Cardiac septum (tissue), 1 donor: ENCODE measurements around the gene CYP4F11. TPM values are rescaled to one million over a fixed set of nuclear protein-coding genes. Genes with fewer than 3 reads are reported as not detected.
"Not testable (repeated sequence)": the region's sequence is repeated elsewhere in the genome, so short reads cannot be mapped to it uniquely, and the experiment has no call there.

Experiments
- DNase-seq: peaks from one replicate; pipeline ENCODE4 v3.0.0-alpha.2; 2020; ENCODE audit warnings: low spot score
- intact Hi-C: fragments of 100-400 bp; cut with DNase I; formaldehyde crosslinking; loops from one replicate; pipeline ENCODE4 v1.14.0; 2022
- long read RNA-seq: library from polyadenylated mRNA; unstranded; transcript quantifications from one replicate; pipeline ENCODE4 v2.0.0, GENCODE V29; 2021
- total RNA-seq: library from RNA; stranded (reverse); fragmentation: NEBNext Ultra II Directional; extraction: Animal tissue kit (Norgen Biotek cat#: 25700); gene quantifications from one replicate; pipeline ENCODE4 v1.2.1, GENCODE V29; 2021
- donor health status: DM: no; HTN: no; CAD: no.

CYP4F11 gene
- total RNA-seq, result 0.81 TPM
- long read RNA-seq, partial matches to known transcripts, result 0 of 3 reads
- long read RNA-seq, other reads (novel, unspliced or antisense), result 0 of 3 reads

GRCh38 chr19:15934332-15935078, at the start of gene CYP4F11:
Gene CYP4F11 (minus strand): TSS chr19:15934529. CDS start chr19:15934408, 121 bp downstream.
- intact Hi-C loops, result no loop called here
- DNase-seq, result no peak

GRCh38 chr19:15979293-15979692, 45.0 kb upstream of the CYP4F11 start:
- DNase-seq, result no peak
- intact Hi-C loops, result no loop called here

- intact Hi-C loops, result no loop called here
- no peak for DNase-seq
Observed at GRCh38 chr19:15977690-15978089, 43.4 kb upstream of the CYP4F11 start.

GRCh38 chr19:15976836-15977689, 42.7 kb upstream of the CYP4F11 start:
- intact Hi-C loops, result no loop called here
- DNase-seq, result no peak

GRCh38 chr19:15974856-15975255, 40.5 kb upstream of the CYP4F11 start:
- intact Hi-C loops, result no loop called here
- no peak for DNase-seq

GRCh38 chr19:15972043-15972442, 37.7 kb upstream of the CYP4F11 start:
- intact Hi-C loops, DNase-seq: not testable (repeated sequence)

GRCh38 chr19:15971224-15971780, 37.0 kb upstream of the CYP4F11 start:
- intact Hi-C loops, result no loop called here
- no peak for DNase-seq

GRCh38 chr19:15964231-15964630, 29.9 kb upstream of the CYP4F11 start:
- intact Hi-C loops, result no loop called here
- DNase-seq, result no peak

- intact Hi-C loops, result no loop called here
- DNase-seq, result no peak
Observed at GRCh38 chr19:15962319-15962718, 28.0 kb upstream of the CYP4F11 start.

GRCh38 chr19:15954820-15955219, 20.5 kb upstream of the CYP4F11 start:
- intact Hi-C loops, result no loop called here
- DNase-seq, result no peak

- DNase-seq, result no peak
- intact Hi-C loops, result no loop called here
Observed at GRCh38 chr19:15948223-15949058, 14.1 kb upstream of the CYP4F11 start, which contains the start of gene OR10H4. Gene OR10H4 (plus strand): TSS chr19:15949008. CDS start chr19:15949008, 0 bp downstream.

GRCh38 chr19:15945301-15945700, 11.0 kb upstream of the CYP4F11 start:
- no peak for DNase-seq
- intact Hi-C loops, result no loop called here

- DNase-seq, result no peak
- intact Hi-C loops, result no loop called here
Observed at GRCh38 chr19:15944401-15944800, 10.1 kb upstream of the CYP4F11 start.

GRCh38 chr19:15937771-15938170, 3.4 kb upstream of the CYP4F11 start:
- intact Hi-C loops, result no loop called here
- DNase-seq, result no peak

GRCh38 chr19:15936950-15937349, 2.6 kb upstream of the CYP4F11 start:
- no peak for DNase-seq
- intact Hi-C loops, result no loop called here

- intact Hi-C loops, result no loop called here
- no peak for DNase-seq
Observed at GRCh38 chr19:15936173-15936572, 1.8 kb upstream of the CYP4F11 start.

GRCh38 chr19:15935167-15935702, 906 bp upstream of the CYP4F11 start:
- DNase-seq, result no peak
- intact Hi-C loops, result no loop called here

- intact Hi-C loops, DNase-seq: not testable (repeated sequence)
Observed at GRCh38 chr19:15933761-15934331, 483 bp downstream of the CYP4F11 start.

- no peak for DNase-seq
- intact Hi-C loops, result no loop called here
Observed at GRCh38 chr19:15928321-15928720, 6.0 kb downstream of the CYP4F11 start.
